ENCODE data around the gene KLHL18.
"Not testable (repeated sequence)": the region's sequence is repeated elsewhere in the genome, so short reads cannot be mapped to it uniquely, and the experiment has no call there.

Gene KLHL18

GRCh38 chr3:47314056-47314764 lies 31.5 kb downstream of the KLHL18 start:
- DNase-seq, result no peak

- DNase-seq, result peak; percentile 51 to 55
Observed at GRCh38 chr3:47315069-47315647, 32.4 kb downstream of the KLHL18 start.

GRCh38 chr3:47316151-47316550 lies 33.4 kb downstream of the KLHL18 start:
- DNase-seq, result not testable (repeated sequence)

- no peak for DNase-seq
Observed at GRCh38 chr3:47318916-47319315, 36.2 kb downstream of the KLHL18 start.

- DNase-seq, result no peak
Observed at GRCh38 chr3:47319956-47320355, 37.2 kb downstream of the KLHL18 start.

- DNase-seq, result no peak
Observed at GRCh38 chr3:47323431-47324277, 40.9 kb downstream of the KLHL18 start.

- DNase-seq, result peak; percentile 65 to 71
Observed at GRCh38 chr3:47324278-47324865, 41.6 kb downstream of the KLHL18 start.

GRCh38 chr3:47333907-47334306 lies 51.2 kb downstream of the KLHL18 start:
- no peak for DNase-seq

GRCh38 chr3:47337656-47338055 lies 54.9 kb downstream of the KLHL18 start:
- DNase-seq, result no peak

GRCh38 chr3:47339951-47340350 lies 57.2 kb downstream of the KLHL18 start:
- DNase-seq, result no peak

GRCh38 chr3:47340866-47341265 lies 58.1 kb downstream of the KLHL18 start:
- no peak for DNase-seq

GRCh38 chr3:47342151-47342550 lies 59.4 kb downstream of the KLHL18 start:
- DNase-seq, result no peak

- no peak for DNase-seq
Observed at GRCh38 chr3:47342812-47343211, 60.1 kb downstream of the KLHL18 start.

- DNase-seq, result no peak
Observed at GRCh38 chr3:47343471-47343971, 60.8 kb downstream of the KLHL18 start.

- no peak for DNase-seq
Observed at GRCh38 chr3:47344971-47345370, 62.2 kb downstream of the KLHL18 start.

- DNase-seq, result peak; percentile 82 to 85
Observed at GRCh38 chr3:47347217-47347801, 64.6 kb downstream of the KLHL18 start.

- no peak for DNase-seq
Observed at GRCh38 chr3:47348411-47349154, 65.8 kb downstream of the KLHL18 start.

- DNase-seq, result no peak
Observed at GRCh38 chr3:47355010-47355409, 72.3 kb downstream of the KLHL18 start.

- DNase-seq, result no peak
Observed at GRCh38 chr3:47356201-47356600, 73.5 kb downstream of the KLHL18 start.

- no peak for DNase-seq
Observed at GRCh38 chr3:47359323-47359722, 76.6 kb downstream of the KLHL18 start.

- not testable (repeated sequence) for DNase-seq
Observed at GRCh38 chr3:47360110-47360517, 77.4 kb downstream of the KLHL18 start.

GRCh38 chr3:47362701-47363100 lies 80.0 kb downstream of the KLHL18 start:
- DNase-seq, result peak; percentile 67 to 78
